Suppressor macrophage treated with lipopolysaccharide for 1 hour (primary cell): Measurements from ENCODE around the gene LIMS1.
"Not testable (repeated sequence)": the region's sequence is repeated elsewhere in the genome, so short reads cannot be mapped to it uniquely, and the experiment has no call there.

Experiments used
- DNase-seq, 3 donors: peaks; one replicate each; pipeline ENCODE4 v3.0.0-alpha.2; 2020 to 2022

LIMS1 gene

DNA sequence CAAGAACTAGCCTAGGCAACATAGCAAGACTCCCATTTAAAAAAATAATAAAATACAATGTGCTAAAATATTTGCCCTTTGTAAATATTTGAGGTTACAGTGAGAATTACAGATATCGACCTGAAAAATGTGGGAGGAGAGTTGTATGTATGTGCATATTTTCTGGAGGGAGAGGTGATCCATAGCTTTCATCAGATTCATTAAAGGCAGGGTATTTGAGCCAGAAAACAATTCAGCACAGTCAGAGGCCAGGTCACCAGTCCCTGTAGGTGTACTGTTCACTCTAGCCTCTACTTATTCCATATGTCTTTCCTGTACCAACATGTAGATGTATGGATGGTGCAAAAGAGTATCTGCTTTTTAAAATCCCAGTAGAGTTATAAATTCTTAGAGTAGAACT is 136.0 kb downstream of the LIMS1 start:
- not testable (repeated sequence) for DNase-seq

DNA sequence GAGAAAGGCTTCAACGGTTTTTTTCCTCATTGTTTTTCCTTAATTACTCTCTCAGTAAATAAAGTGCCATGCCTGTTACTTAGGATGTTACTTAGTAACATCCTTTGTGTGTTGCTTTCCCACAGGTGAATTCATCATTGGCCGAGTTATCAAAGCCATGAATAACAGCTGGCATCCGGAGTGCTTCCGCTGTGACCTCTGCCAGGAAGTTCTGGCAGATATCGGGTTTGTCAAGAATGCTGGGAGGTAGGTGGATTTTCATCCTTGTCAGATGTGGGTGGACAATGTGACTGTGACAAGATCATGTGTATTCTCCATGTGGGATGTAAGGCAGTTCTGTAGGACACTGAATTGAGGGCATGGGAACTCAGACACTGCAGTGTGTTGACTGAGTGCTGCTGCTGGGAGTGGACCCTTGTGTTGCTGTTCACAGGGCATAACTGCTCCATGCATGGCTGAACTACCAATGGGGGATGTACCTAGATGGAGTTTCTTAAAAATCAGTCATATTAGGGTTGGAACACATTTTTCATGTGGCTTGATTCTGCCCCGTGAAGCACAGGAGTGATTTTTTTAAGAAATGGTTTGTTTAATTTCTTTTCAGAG is 138.0 kb downstream of the LIMS1 start:
- not testable (repeated sequence) for DNase-seq

DNA sequence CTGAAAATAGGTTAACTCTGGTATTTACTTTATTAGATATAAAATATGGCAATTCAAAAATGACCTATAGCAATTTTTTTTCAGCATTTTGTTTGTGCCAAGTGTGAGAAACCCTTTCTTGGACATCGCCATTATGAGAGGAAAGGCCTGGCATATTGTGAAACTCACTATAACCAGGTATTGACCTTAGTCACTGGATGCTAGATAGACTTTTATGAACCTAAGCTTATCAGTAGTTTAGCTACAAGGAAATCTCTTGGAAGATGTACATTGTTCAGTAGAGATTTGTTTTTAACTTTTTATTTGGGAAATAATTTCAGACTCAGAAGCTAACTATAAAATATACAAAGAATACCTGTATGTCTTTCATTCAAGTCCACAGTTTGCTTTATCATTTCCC is 142.3 kb downstream of the LIMS1 start:
- DNase-seq: not testable (repeated sequence)

DNA sequence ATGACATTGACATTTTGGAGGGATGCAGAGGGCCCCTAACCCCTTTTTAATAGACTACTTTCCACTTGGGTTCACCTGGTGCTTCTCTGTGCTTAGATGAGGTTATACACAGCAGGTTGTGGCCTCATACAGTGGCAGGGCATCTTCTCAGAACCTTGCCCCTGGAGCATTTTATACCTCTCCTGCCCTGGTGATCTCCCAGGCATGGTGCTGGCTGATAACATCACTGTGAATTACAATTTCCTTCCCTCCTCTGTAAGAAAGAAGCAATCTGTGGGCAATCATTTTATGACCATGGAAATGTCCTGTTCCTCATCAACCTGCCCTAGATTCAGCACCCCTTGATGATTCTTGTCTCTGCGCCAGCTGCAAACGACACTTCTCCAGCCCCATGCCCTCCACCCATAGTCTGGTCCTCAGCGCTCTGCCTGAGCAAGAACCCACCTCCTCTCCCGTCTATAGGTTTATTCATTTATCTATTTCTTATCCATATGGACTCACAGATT is 143.0 kb downstream of the LIMS1 start:
- not testable (repeated sequence) for DNase-seq

DNA sequence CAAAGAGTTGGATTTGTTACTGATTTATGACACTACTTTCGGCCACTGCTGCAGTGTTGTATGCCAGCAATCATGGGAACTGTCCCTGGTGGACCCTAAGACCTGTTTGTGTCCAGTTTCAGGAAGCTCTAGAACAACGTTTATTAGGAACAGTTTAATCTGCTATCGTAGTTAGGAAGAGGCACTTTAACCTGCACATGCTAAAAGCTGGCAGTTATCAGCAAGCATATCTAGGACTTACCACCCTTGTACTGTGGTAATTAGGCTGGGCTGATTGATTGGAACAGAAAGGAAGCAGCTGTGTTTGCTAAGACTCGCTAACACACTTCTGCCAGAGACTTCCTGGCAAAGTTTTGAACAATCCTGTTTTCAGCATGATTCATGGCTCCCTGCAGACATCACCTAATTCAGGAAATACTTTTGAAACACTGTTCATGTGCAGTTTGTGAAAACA is 144.0 kb downstream of the LIMS1 start:
- DNase-seq: not testable (repeated sequence)

DNA sequence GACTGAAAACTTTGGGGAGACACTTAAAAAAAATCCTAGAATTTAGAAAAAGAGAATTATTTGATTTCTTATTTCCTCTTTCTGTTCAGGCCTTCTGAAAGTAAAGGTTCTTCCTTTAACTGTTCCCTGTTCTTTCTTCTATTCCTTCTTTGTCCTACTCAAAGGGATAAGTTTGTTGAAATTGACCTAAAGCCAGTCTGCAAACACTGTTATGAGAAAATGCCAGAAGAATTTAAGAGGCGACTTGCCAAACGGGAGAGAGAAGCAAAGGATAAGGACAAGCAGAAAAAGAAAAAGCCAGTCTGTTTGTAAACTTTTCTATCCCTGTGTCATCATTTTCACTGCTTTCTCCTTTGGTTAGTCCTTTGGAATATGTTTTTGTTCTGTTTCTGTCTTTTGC is 146.5 kb downstream of the LIMS1 start:
- not testable (repeated sequence) for DNase-seq

DNA sequence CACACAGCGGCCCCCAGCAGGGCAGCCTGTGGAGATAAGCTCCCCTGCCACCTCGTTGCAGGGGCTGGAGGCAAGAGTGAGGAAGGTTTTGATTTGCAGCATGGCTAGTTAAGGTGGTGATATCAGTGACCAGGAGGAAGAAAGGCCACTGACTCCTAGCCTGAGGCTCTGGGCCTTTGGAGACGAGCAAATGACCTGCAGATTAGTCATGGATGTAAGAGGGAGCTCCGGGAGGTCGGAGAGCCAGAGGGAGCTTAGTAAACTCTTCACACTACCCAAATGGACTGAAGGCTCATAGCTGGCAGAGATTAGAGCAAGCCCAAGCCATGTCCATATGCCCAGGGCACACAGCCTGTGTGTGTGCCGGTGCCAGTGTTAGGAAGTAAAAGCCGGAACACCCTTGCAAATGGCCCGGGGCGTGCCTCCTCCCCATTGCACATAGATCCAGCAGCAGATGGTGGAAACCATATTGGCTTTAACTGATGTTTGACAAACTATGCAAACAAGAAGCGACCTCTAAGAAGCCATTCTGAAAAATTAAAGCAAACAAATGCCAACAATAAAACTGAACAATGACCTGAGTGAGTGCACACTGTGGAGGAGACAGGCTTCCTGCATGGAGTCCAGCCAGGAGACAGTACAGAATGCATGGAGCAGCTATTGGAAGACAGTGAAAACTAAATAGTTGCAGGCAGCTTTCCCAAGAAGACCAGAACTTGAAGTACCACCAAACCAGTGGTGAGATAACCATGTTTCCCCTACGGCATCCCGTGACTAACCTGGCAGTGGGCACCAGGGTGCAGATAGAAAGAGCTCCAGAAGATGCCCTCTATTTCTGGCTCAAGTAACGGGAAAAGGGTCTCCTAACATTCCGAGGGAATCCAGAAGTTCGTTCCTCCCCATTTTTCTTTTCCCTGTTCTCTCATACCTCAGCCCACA is 154.8 kb downstream of the LIMS1 start:
- not testable (repeated sequence) for DNase-seq

DNA sequence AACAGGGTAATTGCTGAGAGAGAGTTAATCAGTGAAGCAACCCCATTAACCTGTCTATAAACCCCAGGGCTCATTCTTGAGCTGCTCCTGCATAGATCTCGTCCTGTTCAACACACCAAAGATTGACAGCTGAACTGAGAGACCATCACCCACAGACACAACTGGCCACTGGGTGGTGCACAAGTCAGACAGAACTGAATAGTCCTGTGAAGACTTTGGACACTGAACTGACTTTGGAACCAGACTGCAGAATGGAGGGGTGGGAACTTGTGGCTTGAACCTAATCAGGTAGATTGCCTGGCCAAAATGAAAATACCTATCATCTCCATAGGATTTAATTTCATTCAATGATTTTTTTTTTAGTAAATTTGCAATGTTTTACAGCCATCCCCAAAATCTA is 155.7 kb downstream of the LIMS1 start:
- DNase-seq: not testable (repeated sequence)

DNA sequence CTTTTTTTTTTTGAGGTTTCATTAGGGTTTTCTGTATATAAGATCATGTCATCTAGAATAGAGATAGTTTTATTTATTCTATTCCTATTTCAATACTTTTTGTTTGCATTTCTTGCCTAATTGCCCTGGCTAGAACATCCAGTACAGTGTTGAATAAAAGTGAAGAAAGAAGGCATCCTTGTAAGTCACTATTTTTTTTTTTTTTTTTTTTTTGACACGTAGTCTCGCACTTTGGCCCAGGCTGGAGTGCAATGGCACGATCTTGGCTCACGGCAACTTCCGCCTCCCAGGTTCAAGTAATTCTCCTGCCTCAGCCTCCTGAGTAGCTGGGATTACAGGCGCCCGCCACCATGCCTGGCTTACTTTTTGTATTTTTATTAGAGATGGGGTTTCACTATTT is 157.2 kb downstream of the LIMS1 start:
- DNase-seq: no peak

DNA sequence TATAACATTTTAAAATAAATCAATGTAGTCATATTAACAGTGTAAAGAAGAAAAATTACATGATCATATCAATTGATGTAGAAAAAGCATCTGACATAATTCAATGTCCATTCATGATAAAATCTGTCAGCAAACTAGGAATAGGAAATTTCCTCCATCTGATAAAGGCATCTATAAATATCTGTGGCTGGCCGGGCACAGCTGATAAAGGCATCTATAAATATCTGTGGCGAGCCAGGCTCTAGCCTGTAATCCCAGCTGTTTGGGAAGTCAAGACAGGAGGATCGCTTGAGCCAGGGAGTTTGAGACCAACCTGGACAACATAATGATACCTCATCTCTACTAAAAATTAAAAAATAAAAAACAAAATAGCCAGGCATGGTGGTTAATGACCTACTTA is 166.9 kb downstream of the LIMS1 start:
- no peak for DNase-seq

DNA sequence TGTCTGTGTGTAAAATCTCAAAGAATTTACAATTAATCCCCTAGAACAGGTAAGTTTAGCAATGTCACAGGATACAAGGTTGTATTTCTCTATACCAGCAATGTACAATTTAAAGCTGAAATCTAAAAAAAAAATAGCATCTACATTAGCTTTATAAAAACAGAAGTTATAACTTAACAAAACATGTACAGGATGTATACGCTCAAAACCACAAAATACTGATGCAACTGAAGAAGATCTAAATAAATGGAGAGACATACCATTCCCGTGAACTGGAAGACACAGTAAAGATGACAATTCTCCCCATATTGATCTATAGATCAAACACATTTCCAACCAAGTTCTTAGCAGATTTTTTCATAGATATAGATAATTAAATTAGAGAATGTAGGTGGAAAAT is 167.5 kb downstream of the LIMS1 start:
- no peak for DNase-seq

DNA sequence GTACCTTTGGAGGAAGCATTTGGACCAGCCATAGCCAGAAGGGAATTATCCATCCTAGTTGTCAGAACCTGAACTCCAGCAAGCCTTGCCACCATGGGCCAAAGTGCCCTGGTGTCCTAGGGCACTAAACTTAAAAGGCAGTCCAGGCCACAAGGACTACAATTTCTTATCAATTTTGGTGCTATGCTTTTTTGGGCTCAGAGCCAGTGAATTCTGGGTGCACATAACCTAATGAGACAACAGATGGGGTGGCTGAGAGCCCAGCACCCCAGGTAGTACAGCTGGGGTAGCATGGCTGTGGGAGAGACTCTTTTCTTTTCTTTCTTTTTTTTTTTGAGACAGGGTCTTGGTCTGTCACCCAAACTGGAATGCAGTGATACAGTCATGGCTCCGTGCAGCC is 170.6 kb downstream of the LIMS1 start:
- DNase-seq: no peak

DNA sequence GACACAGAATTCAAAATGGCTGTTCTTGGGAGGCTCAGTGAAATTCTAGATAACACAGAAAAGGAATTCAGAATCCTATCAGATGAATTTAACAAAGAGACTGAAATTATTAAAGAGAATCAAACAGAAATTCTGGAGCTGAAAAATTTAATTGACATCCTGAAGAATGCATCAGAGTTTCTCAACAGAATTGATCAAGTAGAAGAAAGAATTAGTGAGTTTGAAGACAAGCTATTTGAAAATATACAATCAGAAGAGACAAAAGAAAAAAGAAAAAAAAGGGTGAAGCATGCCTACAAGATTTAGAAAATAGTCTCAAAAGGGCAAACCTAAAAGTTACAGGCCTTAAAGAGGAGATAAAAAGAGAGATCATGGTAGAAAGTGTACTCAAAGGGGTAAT is 173.0 kb downstream of the LIMS1 start:
- no peak for DNase-seq

DNA sequence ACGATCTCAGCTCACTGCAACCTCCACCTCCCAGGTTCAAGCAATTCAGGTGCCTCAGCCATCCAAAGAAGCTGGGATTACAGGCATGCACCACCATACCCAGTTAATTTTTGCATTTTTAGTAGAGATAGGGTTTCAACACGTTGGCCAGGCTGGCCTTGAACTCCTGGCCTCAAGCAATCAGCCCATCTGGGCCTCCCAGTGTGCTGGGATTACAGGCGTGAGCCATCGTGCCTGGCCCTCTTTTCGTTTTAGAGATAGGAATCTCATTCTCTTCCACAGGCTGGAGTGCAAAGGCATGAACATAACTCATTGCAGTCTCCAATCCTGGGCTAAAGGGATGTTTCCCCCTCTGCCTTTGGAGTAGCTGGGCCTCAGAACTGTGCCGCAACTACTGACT is 182.7 kb downstream of the LIMS1 start:
- not testable (repeated sequence) for DNase-seq

DNA sequence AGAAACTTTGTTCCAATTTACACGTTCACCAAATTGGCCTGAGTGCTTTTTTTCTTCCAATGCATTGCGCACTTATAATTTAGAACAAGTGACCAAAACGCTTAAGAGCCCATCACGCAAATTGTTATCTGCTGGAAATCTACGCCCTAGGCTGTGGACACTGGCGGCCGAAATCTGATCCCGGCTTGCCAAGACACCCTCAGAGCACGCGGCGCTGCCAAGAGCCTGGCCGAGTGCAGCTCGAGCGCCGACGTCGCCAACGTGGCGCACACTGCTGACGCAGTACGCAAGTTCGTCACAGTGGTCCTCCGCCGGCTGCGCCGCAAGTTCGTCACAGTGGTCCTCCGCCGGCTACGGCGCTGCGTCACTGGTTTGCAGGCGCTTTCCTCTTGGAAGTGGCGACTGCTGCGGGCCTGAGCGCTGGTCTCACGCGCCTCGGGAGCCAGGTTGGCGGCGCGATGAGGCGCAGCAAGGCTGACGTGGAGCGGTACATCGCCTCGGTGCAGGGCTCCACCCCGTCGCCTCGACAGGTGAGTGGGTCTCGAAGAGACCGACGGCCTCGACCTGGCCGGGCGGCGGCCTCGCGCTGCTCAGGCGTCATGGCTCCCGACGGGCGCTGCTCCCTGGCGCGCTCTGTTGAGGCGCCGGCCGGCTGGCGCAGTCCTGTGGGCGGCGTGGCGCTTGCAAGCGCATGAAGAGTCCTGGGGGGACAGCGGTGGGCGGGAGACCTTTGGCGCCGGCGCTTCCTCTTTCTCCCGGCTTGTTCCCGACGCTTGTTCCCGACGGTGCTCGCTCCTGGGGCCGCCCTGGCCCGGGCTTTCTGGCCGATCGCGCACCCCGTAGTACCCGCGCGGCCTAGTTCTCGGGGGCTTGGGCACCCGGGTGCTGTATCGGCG is 185.1 kb downstream of the LIMS1 start, which contains the start of gene RANBP2:
Gene RANBP2 (plus strand): TSS at position 334 of the 896 bp plus-strand sequence. CDS start 125 bp downstream, at position 459.
- peak; percentile 96 for DNase-seq

DNA sequence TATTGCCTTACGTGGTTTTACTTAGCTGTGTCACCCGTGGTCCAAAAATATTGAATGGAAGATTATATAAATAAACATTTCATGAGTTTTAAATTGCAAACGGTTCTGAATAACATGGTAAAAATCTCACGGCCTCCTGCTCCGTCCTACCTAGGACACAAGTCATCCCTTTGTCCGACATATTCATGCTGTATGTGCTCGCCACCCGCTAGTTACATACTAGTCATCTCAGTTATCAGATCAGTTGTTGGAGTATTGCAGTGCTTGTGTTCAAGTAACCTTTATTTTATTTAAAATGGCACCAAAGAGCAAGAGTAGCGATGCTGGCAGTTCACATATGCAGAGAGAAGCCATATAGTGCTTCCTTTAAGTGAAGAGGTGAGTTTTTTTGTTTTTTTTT is 191.8 kb downstream of the LIMS1 start:
- not testable (repeated sequence) for DNase-seq

DNA sequence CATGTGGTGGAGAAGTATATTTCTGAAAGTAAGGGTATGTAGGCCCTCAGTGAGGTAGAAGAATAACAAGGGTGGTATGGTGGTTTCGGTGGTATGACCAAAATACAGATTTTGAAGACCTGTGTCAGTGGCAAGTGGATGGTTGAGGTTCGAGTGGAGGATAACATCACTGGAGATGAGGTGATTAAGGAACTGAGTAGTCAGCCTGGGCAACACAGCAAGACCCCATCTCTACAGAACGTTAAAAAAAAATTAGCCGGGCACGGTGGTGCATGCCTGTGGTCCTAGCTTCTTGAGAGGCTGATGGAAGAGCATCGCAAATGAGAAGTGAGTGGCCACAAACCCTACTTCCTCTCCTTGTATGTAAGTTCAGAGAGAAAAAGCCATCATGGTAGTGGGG is 200.4 kb downstream of the LIMS1 start:
- DNase-seq: not testable (repeated sequence)
